Mesothelial cell of epicardium (in vitro differentiated cells): ENCODE measurements around the gene PLA2G6. TPM values are rescaled to one million over a fixed set of nuclear protein-coding genes. Genes with fewer than 3 reads are reported as not detected.
"Not testable (repeated sequence)": the region's sequence is repeated elsewhere in the genome, so short reads cannot be mapped to it uniquely, and the experiment has no call there.

ENCODE experiments used
- DNase-seq, 2 experiments: peaks; one replicate each; pipeline ENCODE4 v3.0.0; 2021; ENCODE audit warnings: low spot score in 2 of 2; ENCODE audit not compliant: unreplicated experiment in 2 of 2
- H3K27ac Mint-ChIP-seq: 2 replicates; pipeline ENCODE4 v1.8.0; 2021; ENCODE audit warnings: mixed read lengths
- H3K27me3 Mint-ChIP-seq: 2 replicates; pipeline ENCODE4 v1.8.0; 2021; ENCODE audit warnings: low read depth, mixed read lengths
- H3K36me3 Mint-ChIP-seq: 2 replicates; pipeline ENCODE4 v1.8.0; 2021; ENCODE audit warnings: mixed read lengths
- H3K4me1 Mint-ChIP-seq: 2 replicates; pipeline ENCODE4 v1.8.0; 2021; ENCODE audit warnings: mixed read lengths
- H3K4me3 Mint-ChIP-seq: 2 replicates; pipeline ENCODE4 v1.8.0; 2021; ENCODE audit warnings: mild to moderate bottlenecking, moderate library complexity, mixed read lengths
- H3K9me3 Mint-ChIP-seq: 2 replicates; pipeline ENCODE4 v1.8.0; 2021; ENCODE audit warnings: mixed read lengths
- CTCF ChIP-seq: fragments of 200-600 bp; sonication (generic); IDR thresholded peaks from one replicate; pipeline ENCODE4 v1.5.0; 2021; ENCODE audit warnings: antibody characterized with exemption; ENCODE audit not compliant: unreplicated experiment
- total RNA-seq: library from RNA; stranded (reverse); gene quantifications from 3 replicates; pipeline ENCODE4 v1.2.1, GENCODE V29; 2021

Gene PLA2G6
- total RNA-seq, 1 donor from 2014 or later: 88.2 TPM

DNA sequence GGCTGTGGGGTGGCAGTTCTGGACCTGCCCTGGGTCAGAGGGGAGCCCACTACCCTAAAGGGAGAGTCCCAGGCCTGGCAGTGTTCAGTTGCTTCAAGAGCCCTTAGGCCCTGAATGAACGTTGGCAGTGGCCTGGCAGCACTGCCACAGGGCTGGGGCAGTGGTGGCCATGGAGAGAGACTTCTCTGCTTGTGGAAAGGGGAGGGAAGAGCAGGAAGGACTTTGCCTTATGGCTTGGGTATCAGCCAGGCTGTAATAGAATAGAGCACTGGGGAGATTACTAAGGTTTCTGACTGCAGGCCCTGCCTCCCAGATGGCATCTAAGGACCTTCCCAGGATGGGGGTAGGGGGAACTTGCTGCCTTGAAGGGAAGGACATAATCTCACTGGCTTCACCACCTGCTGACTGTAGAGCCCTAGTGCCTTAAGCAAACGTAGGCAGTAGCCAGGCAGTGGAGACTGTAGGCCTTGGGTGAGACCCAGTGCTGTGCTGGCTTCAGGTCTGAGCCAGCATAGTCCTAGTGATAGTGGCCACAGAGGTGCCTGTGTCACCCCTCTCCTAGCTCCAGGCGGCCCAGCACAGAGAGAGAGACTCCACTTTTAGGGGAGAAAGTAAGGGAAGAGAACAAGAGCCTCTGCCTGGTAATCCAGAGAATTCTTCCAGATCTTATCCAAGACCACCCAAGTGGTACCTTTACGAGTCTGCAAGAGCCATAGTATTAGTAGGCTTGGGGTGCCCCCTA lies 27.6 kb downstream of the PLA2G6 start:
- peaks cover 11% of the 10 kb centered on the region for H3K9me3 Mint-ChIP-seq
- no peak overlapping the region for H3K27ac Mint-ChIP-seq
- H3K4me1 Mint-ChIP-seq: no peaks in the 10 kb centered on the region
- H3K36me3 Mint-ChIP-seq: peaks cover 12% of the 10 kb centered on the region
- H3K4me3 Mint-ChIP-seq: no peak overlapping the region
- H3K27me3 Mint-ChIP-seq: no peaks in the 10 kb centered on the region
- TF ChIP-seq CTCF: no peak
- DNase-seq: no peak

GRCh38 chr22:38151126-38151500 lies 30.5 kb downstream of the PLA2G6 start:
- no peaks in the 10 kb centered on the region for H3K27me3 Mint-ChIP-seq
- TF ChIP-seq CTCF: no peak
- DNase-seq: no peak
- peaks cover 8% of the 10 kb centered on the region for H3K9me3 Mint-ChIP-seq
- H3K4me1 Mint-ChIP-seq: no peaks in the 10 kb centered on the region
- no peak overlapping the region for H3K27ac Mint-ChIP-seq
- no peak overlapping the region for H3K4me3 Mint-ChIP-seq
- peaks cover 13% of the 10 kb centered on the region for H3K36me3 Mint-ChIP-seq

GRCh38 chr22:38148245-38148644 lies 33.4 kb downstream of the PLA2G6 start:
- Mint-ChIP-seq H3K36me3 (peaks cover 13% of the 10 kb centered on the region), H3K27me3 (no peaks in the 10 kb centered on the region), H3K4me3 (no peak overlapping the region), H3K27ac (no peak overlapping the region), H3K4me1 (no peaks in the 10 kb centered on the region), H3K9me3 (no peaks in the 10 kb centered on the region)
- no peak for DNase-seq
- TF ChIP-seq CTCF: no peak

GRCh38 chr22:38146166-38146565 lies 35.5 kb downstream of the PLA2G6 start:
- DNase-seq, H3K9me3 Mint-ChIP-seq, H3K4me3 Mint-ChIP-seq, H3K27ac Mint-ChIP-seq, H3K27me3 Mint-ChIP-seq, H3K4me1 Mint-ChIP-seq: not testable (repeated sequence)
- H3K36me3 Mint-ChIP-seq: peaks cover 17% of the 10 kb centered on the region

DNA sequence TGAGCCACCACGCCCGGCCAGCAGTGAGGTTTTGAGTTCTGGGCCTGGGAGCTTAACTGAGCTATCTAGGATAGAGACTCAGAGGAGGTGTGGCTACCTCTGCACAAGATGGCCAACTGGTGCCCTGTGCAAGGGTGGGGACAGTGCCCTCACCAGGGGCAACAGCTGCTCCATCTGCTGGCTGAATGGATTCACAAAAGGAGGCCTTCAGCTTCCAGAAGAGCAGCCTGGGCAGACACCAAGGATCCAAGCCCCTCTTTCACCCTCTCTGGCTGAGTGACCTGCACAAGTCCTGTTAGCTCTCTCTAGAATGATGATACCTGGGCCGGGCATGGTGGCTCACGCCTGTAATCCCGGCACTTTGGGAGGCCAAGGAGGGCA lies 37.6 kb downstream of the PLA2G6 start:
- DNase-seq: no peak
- Mint-ChIP-seq H3K27me3 (no peaks in the 10 kb centered on the region), H3K4me1 (no peaks in the 10 kb centered on the region), H3K4me3 (no peak overlapping the region), H3K36me3 (peaks cover 17% of the 10 kb centered on the region), H3K27ac (no peak overlapping the region), H3K9me3 (no peaks in the 10 kb centered on the region)
- no peak for TF ChIP-seq CTCF

GRCh38 chr22:38142606-38143005 lies 39.0 kb downstream of the PLA2G6 start:
- Mint-ChIP-seq H3K4me1 (no peaks in the 10 kb centered on the region), H3K27me3 (no peaks in the 10 kb centered on the region), H3K36me3 (peaks cover 14% of the 10 kb centered on the region), H3K4me3 (no peak overlapping the region), H3K27ac (no peak overlapping the region), H3K9me3 (no peaks in the 10 kb centered on the region)
- DNase-seq: no peak
- no peak for TF ChIP-seq CTCF
